22Rv1 (cell line): Measurements from ENCODE around the gene EBI3.
"Not testable (repeated sequence)": the region's sequence is repeated elsewhere in the genome, so short reads cannot be mapped to it uniquely, and the experiment has no call there.

Source experiments
- H3K27ac ChIP-seq: fragments of 450-650 bp; 2 replicates; pipeline ENCODE4 v1.5.1; 2017
- ZFX ChIP-seq: fragments of 450-650 bp; IDR thresholded peaks from 2 replicates; pipeline ENCODE4 v1.6.1; 2017; ENCODE audit warnings: antibody characterized with exemption, borderline replicate concordance
- TF ChIP-seq, protein P1 (sequence below): fragments of 450-650 bp; IDR thresholded peaks from 2 replicates; pipeline ENCODE4 v1.5.1; 2017; ENCODE audit warnings: mild to moderate bottlenecking

The EBI3 gene

DNA sequence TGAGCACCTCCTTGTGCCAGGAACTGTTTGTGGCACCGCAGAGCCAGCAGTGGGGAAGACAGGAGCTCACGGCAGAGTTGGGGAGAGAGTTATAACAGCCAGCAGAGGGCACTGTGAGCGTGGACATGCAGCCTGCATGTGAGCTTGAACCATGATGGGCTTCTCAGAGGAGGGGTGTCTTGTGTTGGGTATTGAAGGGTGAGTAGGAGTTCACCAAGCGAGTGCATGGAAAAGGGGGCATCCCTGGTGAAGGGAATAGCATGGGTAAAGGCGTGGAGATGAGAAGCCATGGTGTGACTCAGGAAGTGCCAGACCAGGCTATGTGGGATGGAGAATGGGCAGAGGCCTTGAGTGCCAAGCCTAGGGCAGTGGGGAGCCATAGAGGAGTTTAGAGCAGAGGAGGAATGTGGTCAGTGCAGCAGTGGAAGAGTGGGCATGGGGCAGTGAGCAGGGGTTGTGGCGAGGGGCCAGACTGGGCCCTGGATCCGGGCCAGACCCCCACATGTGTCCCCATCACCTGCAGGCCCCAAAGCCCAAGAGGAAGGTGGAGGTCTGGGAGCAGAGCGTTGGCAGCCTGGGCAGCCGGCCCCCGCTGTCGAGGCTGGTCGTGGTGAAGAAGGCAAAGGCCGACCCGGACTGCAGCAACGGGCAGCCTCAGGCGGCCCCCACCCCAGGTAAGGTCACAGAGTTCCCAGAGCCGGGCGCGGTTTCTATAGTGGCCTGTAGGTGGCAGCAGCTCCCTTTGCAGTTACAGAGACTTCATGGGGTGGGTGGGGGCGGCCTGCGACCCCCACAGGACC lies 38.0 kb downstream of the EBI3 start:
- H3K27ac ChIP-seq, result peak overlapping the region; percentile 43
- TF ChIP-seq, protein P1, sequence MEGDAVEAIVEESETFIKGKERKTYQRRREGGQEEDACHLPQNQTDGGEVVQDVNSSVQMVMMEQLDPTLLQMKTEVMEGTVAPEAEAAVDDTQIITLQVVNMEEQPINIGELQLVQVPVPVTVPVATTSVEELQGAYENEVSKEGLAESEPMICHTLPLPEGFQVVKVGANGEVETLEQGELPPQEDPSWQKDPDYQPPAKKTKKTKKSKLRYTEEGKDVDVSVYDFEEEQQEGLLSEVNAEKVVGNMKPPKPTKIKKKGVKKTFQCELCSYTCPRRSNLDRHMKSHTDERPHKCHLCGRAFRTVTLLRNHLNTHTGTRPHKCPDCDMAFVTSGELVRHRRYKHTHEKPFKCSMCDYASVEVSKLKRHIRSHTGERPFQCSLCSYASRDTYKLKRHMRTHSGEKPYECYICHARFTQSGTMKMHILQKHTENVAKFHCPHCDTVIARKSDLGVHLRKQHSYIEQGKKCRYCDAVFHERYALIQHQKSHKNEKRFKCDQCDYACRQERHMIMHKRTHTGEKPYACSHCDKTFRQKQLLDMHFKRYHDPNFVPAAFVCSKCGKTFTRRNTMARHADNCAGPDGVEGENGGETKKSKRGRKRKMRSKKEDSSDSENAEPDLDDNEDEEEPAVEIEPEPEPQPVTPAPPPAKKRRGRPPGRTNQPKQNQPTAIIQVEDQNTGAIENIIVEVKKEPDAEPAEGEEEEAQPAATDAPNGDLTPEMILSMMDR, result peak; percentile 91
- TF ChIP-seq ZFX, result no peak

DNA sequence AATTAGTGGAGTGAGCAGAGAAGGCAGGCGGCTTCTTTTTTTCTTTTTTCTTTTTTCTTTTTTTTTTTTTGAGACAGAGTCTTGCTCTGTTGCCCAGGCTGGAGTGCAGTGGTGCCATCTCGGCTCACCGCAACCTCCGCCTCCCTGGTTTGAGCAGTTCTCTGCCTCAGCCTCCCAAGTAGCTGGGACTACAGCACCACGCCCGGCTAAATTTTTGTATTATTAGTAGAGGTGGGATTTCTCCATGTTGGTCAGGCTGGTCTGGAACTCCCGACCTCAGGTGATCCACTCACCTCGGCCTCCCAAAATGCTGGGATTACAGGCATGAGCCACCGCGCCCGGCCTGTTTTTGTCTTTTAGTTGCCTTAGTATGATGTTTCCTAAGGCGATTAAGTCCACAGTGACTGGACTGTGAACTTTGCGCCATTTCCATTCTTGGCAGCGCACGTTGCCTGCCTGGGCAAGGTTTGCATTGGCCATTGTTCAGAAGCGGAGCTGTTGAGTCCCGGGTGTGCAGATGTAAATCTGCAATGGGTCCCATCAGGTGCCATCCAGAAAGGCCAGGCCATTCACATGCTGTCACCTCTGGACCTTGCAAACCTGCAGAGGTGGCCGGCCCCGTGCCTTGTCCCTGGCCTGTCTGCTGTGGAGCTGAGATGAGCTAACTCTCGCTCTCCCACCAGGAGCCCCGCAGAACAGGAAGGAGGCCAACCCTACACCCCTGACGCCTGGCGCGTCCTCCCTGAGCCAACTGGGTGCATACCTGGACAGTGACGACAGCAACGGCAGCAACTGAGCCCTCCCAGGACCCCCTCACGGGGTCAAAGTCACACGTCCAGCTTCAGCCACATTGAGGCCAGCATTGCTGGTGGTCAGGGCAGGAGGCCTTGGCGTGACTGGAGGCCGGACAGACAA lies 38.8 kb downstream of the EBI3 start:
- H3K27ac ChIP-seq, result peak overlapping the region; percentile 43
- TF ChIP-seq, protein P1, result peak; percentile 58
- TF ChIP-seq ZFX, result no peak

DNA sequence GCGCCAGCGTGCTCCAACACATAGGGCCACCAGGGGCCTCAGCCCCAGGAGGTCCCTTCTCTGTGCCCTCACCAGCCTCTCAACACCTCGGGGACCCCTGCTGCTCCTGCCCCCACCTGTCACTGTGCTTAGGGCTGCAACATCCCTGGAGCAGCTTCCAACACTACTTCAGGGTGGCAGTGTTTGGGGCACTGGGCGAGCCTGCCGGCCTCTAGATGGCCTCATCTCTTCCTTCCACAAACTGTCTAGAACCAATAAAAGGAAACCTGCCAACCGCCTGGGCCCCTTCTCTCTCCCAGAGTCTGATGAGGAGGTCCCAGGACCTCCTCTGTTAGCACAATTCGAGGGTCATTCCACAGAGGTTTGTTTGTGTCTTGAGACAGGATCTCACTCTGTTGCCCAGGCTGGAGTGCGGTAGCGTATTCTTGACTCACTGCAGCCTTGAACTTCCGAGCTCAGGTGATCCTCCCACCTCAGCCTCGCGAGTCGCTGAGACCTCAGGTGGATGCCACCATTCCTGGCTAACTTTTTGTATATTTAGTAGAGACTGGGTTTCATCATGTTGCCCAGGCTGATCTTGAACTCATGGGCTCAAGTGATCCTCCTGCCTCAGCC lies 39.6 kb downstream of the EBI3 start:
- TF ChIP-seq, protein P1, result no peak
- no peak for TF ChIP-seq ZFX
- H3K27ac ChIP-seq, result peak overlapping the region; percentile 43

- TF ChIP-seq, protein P1, result no peak
- TF ChIP-seq ZFX, result no peak
- no peak overlapping the region for H3K27ac ChIP-seq
These were observed 43.6 kb downstream of the EBI3 start for GRCh38 chr19:4272894-4273293.

DNA sequence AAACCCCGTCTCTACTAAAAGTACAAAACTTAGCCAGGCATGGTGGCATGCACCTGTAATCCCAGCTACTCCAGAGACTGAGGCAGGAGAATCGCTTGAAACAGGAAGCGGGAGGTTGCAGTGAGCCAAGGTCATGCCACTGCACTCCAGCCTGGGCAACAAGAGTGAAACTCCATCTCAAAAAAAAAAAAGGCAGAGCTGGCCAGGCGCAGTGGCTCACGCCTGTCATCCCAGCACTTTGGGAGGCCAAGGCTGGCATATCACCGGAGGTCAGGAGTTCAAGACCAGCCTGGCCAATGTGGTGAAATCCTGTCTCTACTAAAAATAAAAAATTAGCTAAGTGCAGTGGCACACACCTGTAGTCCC lies 45.0 kb downstream of the EBI3 start:
- not testable (repeated sequence) for H3K27ac ChIP-seq

- TF ChIP-seq, protein P1, result no peak
- TF ChIP-seq ZFX, result no peak
- H3K27ac ChIP-seq, result no peak overlapping the region
These were observed 47.9 kb downstream of the EBI3 start for GRCh38 chr19:4277191-4277696.

GRCh38 chr19:4278010-4278409 lies 48.7 kb downstream of the EBI3 start:
- no peak overlapping the region for H3K27ac ChIP-seq
- no peak for TF ChIP-seq ZFX
- TF ChIP-seq, protein P1, result no peak
